ENCODE measurements around the gene PPARD.

The PPARD gene

DNA sequence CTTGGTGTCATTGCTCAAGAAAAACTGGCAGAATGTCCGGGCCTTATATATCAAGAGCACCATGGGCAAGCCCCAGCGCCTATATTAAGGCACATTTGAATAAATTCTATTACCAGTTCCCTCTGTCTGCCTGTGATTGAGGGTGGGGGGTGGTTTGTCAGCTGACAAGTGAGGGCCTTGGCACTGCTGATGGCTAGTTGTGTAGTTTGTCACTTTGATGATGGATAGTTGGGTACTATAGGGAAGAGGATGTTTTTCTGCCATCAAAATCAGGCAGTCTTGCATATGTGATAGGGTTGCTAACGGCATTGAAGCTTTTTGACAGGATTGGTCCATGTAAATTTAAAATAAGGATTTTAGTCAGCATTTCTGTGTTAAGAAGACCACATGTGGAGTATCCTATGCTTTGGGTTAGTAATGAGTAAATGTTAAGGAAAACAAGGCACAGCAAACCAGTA lies 128.3 kb downstream of the PPARD start:
- Histone ChIP-seq H2BK5ac (ENCODE audit: low read length) (no peak overlapping the region), H2BK120ac (ENCODE audit: low read depth, low read length) (no peak overlapping the region), H3K4me1 (ENCODE audit: control insufficient read depth, low read depth, low read length) (peaks cover 3% of the 10 kb centered on the region), H3K23ac (ENCODE audit: low read length) (no peak overlapping the region), H4K8ac (ENCODE audit: low read depth, low read length) (no peak overlapping the region), H3K79me1 (ENCODE audit: low read length) (peaks cover 5% of the 10 kb centered on the region), H3K4me2 (ENCODE audit: low read length) (peak overlapping the region; percentile 77), H3K79me2 (ENCODE audit: control insufficient read depth, insufficient read depth, low read length) (peaks cover 29% of the 10 kb centered on the region), H3K27ac (ENCODE audit: low read depth, low read length) (no peak overlapping the region), H3K4me3 (ENCODE audit: low read length) (peak overlapping the region; percentile 47), H3K9ac (ENCODE audit: low read length) (peak overlapping the region; percentile 59), H2BK15ac (replicated peaks; ENCODE audit: low read depth) (no peak overlapping the region), H3K36me3 (ENCODE audit: control insufficient read depth, insufficient read depth, low read length) (peaks cover 23% of the 10 kb centered on the region), H3K56ac (ENCODE audit: low read length) (peak overlapping the region; percentile 2), H2AK5ac (ENCODE audit: low read length) (no peak overlapping the region), H3K4ac (ENCODE audit: low read depth, low read length) (no peak overlapping the region), H3K18ac (ENCODE audit: low read length) (no peak overlapping the region), H4K5ac (ENCODE audit: low read length) (no peak overlapping the region), H3K27me3 (ENCODE audit: insufficient read depth, low read length, poor library complexity) (no peaks in the 10 kb centered on the region)
- WGBS (ENCODE audit: extremely low coverage, insufficient coverage, low lambda C conversion rate) = no CpG with 5 or more reads among the region's 3 CpGs
- no peak for DNase-seq

GRCh38 chr6:35471836-35472345 lies 129.5 kb downstream of the PPARD start:
- Histone ChIP-seq H3K79me2 (ENCODE audit: control insufficient read depth, insufficient read depth, low read length) (peaks cover 29% of the 10 kb centered on the region), H3K23ac (ENCODE audit: low read length) (no peak overlapping the region), H3K4me3 (ENCODE audit: low read length) (no peak overlapping the region), H3K79me1 (ENCODE audit: low read length) (peaks cover 5% of the 10 kb centered on the region), H2AK5ac (ENCODE audit: low read length) (no peak overlapping the region), H3K27ac (ENCODE audit: low read depth, low read length) (no peak overlapping the region), H4K5ac (ENCODE audit: low read length) (no peak overlapping the region), H2BK120ac (ENCODE audit: low read depth, low read length) (no peak overlapping the region), H3K27me3 (ENCODE audit: insufficient read depth, low read length, poor library complexity) (no peaks in the 10 kb centered on the region), H3K18ac (ENCODE audit: low read length) (no peak overlapping the region), H3K4me1 (ENCODE audit: control insufficient read depth, low read depth, low read length) (peaks cover 3% of the 10 kb centered on the region), H3K36me3 (ENCODE audit: control insufficient read depth, insufficient read depth, low read length) (peaks cover 21% of the 10 kb centered on the region), H3K9ac (ENCODE audit: low read length) (no peak overlapping the region), H3K4ac (ENCODE audit: low read depth, low read length) (no peak overlapping the region), H2BK5ac (ENCODE audit: low read length) (no peak overlapping the region), H3K4me2 (ENCODE audit: low read length) (no peak overlapping the region), H3K56ac (ENCODE audit: low read length) (no peak overlapping the region), H2BK15ac (replicated peaks; ENCODE audit: low read depth) (no peak overlapping the region), H4K8ac (ENCODE audit: low read depth, low read length) (no peak overlapping the region)
- WGBS (ENCODE audit: extremely low coverage, insufficient coverage, low lambda C conversion rate) = no CpG with 5 or more reads among the region's 8 CpGs
- no peak for DNase-seq

GRCh38 chr6:35473075-35473849 lies 130.9 kb downstream of the PPARD start:
- Histone ChIP-seq H3K27ac (ENCODE audit: low read depth, low read length) (no peak overlapping the region), H3K27me3 (ENCODE audit: insufficient read depth, low read length, poor library complexity) (no peaks in the 10 kb centered on the region)
- WGBS (ENCODE audit: extremely low coverage, insufficient coverage, low lambda C conversion rate) = no CpG with 5 or more reads among the region's 9 CpGs

GRCh38 chr6:35473850-35474130 lies 131.4 kb downstream of the PPARD start:
- Histone ChIP-seq H3K56ac (ENCODE audit: low read length) (no peak overlapping the region), H3K4me1 (ENCODE audit: control insufficient read depth, low read depth, low read length) (peaks cover 2% of the 10 kb centered on the region), H3K79me2 (ENCODE audit: control insufficient read depth, insufficient read depth, low read length) (peaks cover 24% of the 10 kb centered on the region), H2BK5ac (ENCODE audit: low read length) (no peak overlapping the region), H4K5ac (ENCODE audit: low read length) (no peak overlapping the region), H3K27ac (ENCODE audit: low read depth, low read length) (no peak overlapping the region), H3K23ac (ENCODE audit: low read length) (no peak overlapping the region), H3K18ac (ENCODE audit: low read length) (no peak overlapping the region), H3K79me1 (ENCODE audit: low read length) (peaks cover 5% of the 10 kb centered on the region), H3K4ac (ENCODE audit: low read depth, low read length) (no peak overlapping the region), H2BK15ac (replicated peaks; ENCODE audit: low read depth) (no peak overlapping the region), H4K8ac (ENCODE audit: low read depth, low read length) (no peak overlapping the region), H2AK5ac (ENCODE audit: low read length) (no peak overlapping the region), H3K9ac (ENCODE audit: low read length) (no peak overlapping the region), H3K4me3 (ENCODE audit: low read length) (no peak overlapping the region), H3K27me3 (ENCODE audit: insufficient read depth, low read length, poor library complexity) (no peaks in the 10 kb centered on the region), H3K36me3 (ENCODE audit: control insufficient read depth, insufficient read depth, low read length) (peaks cover 22% of the 10 kb centered on the region), H2BK120ac (ENCODE audit: low read depth, low read length) (no peak overlapping the region), H3K4me2 (ENCODE audit: low read length) (no peak overlapping the region)
- peak; percentile 50 for DNase-seq

More at GRCh38 chr6:35473075-35473849, 130.9 kb downstream of the PPARD start:
- no peak overlapping the region for H2AK5ac ChIP-seq (ENCODE audit: low read length)
- no peak overlapping the region for H2BK120ac ChIP-seq (ENCODE audit: low read depth, low read length)
- no peak overlapping the region for H2BK15ac ChIP-seq (replicated peaks; ENCODE audit: low read depth)
- H3K4me1 ChIP-seq (ENCODE audit: control insufficient read depth, low read depth, low read length) = peaks cover 2% of the 10 kb centered on the region
- no peak overlapping the region for H3K56ac ChIP-seq (ENCODE audit: low read length)
- peak; percentile 54 for DNase-seq
- no peak overlapping the region for H4K8ac ChIP-seq (ENCODE audit: low read depth, low read length)
- peaks cover 29% of the 10 kb centered on the region for H3K79me2 ChIP-seq (ENCODE audit: control insufficient read depth, insufficient read depth, low read length)
- no peak overlapping the region for H3K4me2 ChIP-seq (ENCODE audit: low read length)
- peaks cover 5% of the 10 kb centered on the region for H3K79me1 ChIP-seq (ENCODE audit: low read length)
- no peak overlapping the region for H3K4me3 ChIP-seq (ENCODE audit: low read length)
- no peak overlapping the region for H2BK5ac ChIP-seq (ENCODE audit: low read length)
- no peak overlapping the region for H3K4ac ChIP-seq (ENCODE audit: low read depth, low read length)
- H4K5ac ChIP-seq (ENCODE audit: low read length) = no peak overlapping the region
- no peak overlapping the region for H3K9ac ChIP-seq (ENCODE audit: low read length)
- H3K36me3 ChIP-seq (ENCODE audit: control insufficient read depth, insufficient read depth, low read length) = peaks cover 21% of the 10 kb centered on the region
- H3K18ac ChIP-seq (ENCODE audit: low read length) = no peak overlapping the region
- no peak overlapping the region for H3K23ac ChIP-seq (ENCODE audit: low read length)

GRCh38 chr6:35474131-35474941 lies 132.0 kb downstream of the PPARD start:
- Histone ChIP-seq H3K4me3 (ENCODE audit: low read length) (no peak overlapping the region), H3K4ac (ENCODE audit: low read depth, low read length) (no peak overlapping the region), H3K79me2 (ENCODE audit: control insufficient read depth, insufficient read depth, low read length) (peaks cover 19% of the 10 kb centered on the region), H2BK120ac (ENCODE audit: low read depth, low read length) (no peak overlapping the region), H3K4me1 (ENCODE audit: control insufficient read depth, low read depth, low read length) (peaks cover 2% of the 10 kb centered on the region), H3K18ac (ENCODE audit: low read length) (no peak overlapping the region), H4K8ac (ENCODE audit: low read depth, low read length) (no peak overlapping the region), H3K27me3 (ENCODE audit: insufficient read depth, low read length, poor library complexity) (no peaks in the 10 kb centered on the region), H3K56ac (ENCODE audit: low read length) (no peak overlapping the region), H3K23ac (ENCODE audit: low read length) (no peak overlapping the region), H3K9ac (ENCODE audit: low read length) (no peak overlapping the region), H2BK15ac (replicated peaks; ENCODE audit: low read depth) (no peak overlapping the region), H3K4me2 (ENCODE audit: low read length) (no peak overlapping the region), H3K36me3 (ENCODE audit: control insufficient read depth, insufficient read depth, low read length) (peaks cover 24% of the 10 kb centered on the region), H3K79me1 (ENCODE audit: low read length) (peaks cover 5% of the 10 kb centered on the region), H2AK5ac (ENCODE audit: low read length) (no peak overlapping the region), H3K27ac (ENCODE audit: low read depth, low read length) (no peak overlapping the region), H4K5ac (ENCODE audit: low read length) (no peak overlapping the region), H2BK5ac (ENCODE audit: low read length) (no peak overlapping the region)
- peak; percentile 29 for DNase-seq
- WGBS (ENCODE audit: extremely low coverage, insufficient coverage, low lambda C conversion rate) = no CpG with 5 or more reads among the region's 14 CpGs
